Measurements from ENCODE around the gene BLOC1S4.
"Not testable (repeated sequence)": the region's sequence is repeated elsewhere in the genome, so short reads cannot be mapped to it uniquely, and the experiment has no call there.

Gene BLOC1S4, protein sequence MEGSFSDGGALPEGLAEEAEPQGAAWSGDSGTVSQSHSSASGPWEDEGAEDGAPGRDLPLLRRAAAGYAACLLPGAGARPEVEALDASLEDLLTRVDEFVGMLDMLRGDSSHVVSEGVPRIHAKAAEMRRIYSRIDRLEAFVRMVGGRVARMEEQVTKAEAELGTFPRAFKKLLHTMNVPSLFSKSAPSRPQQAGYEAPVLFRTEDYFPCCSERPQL

DNA sequence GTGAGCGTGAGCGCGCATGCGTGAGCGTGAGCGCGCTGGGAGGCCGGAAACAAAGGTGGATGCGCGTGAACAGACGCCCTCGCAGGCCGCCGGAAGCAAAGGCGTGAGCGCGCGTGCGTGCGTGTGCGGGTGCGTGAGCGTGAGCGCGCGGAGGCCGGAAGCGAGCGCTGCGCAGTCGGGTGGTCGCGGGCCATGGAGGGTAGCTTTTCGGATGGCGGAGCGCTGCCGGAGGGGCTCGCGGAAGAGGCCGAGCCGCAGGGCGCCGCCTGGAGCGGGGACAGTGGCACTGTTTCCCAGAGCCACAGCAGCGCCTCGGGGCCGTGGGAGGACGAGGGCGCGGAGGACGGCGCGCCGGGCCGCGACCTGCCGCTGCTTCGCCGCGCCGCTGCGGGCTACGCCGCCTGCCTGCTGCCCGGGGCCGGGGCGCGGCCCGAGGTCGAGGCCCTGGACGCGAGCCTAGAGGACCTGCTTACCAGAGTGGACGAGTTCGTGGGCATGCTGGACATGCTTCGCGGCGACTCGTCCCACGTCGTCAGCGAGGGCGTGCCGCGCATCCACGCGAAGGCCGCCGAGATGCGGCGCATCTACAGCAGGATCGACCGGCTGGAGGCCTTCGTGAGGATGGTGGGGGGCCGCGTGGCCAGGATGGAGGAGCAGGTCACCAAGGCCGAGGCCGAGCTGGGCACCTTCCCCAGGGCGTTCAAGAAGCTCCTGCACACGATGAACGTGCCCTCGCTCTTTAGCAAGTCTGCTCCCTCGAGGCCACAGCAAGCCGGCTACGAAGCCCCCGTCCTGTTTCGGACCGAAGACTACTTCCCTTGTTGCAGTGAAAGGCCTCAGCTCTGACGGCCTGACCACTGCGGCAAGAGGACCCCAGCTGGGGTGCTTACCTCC, at the start of gene BLOC1S4:
BLOC1S4 (plus strand) TSS at position 157 of the 894 bp plus-strand sequence; CDS start at position 193, 36 bp downstream.
- peak; percentile 91 for DNase-seq

DNA sequence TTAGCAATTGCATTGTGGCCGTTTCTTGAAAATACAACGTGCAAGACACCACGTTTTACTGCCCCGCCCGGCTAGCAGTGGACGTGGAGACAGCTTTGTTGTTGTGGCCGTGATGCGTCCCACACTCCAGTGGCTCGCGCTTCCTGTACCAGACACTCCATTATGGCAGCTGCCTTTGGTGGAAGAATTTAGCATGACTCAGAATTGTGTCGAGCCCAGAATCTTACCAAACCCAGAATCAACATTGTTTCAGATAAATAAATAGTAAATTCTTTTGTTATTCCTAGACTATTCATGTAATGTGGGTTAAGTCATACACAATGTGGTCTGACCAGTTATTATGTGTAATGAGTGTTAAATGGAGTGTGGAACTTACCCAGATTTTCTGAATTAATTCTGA, 47.6 kb upstream of the BLOC1S4 start:
- no peak for DNase-seq

DNA sequence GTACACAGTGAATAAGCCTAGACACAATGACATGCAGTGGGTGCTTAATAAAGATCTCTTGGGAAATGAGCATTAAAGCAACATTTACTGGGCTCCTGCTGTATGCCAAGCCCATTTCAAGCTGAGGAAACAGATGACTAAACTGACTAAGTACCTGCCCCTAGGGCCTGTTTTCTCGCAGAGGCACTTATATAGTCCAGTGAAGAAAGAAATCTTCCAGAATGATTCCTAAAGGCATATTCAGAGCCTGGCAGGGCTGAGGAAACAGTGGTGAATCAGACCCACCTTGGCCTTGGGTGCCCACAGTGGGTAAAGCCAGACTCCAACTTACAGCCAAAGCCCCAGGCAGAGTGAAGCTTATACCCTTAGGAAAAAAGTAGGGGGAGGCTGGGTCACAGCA, 44.3 kb upstream of the BLOC1S4 start:
- no peak for DNase-seq

DNA sequence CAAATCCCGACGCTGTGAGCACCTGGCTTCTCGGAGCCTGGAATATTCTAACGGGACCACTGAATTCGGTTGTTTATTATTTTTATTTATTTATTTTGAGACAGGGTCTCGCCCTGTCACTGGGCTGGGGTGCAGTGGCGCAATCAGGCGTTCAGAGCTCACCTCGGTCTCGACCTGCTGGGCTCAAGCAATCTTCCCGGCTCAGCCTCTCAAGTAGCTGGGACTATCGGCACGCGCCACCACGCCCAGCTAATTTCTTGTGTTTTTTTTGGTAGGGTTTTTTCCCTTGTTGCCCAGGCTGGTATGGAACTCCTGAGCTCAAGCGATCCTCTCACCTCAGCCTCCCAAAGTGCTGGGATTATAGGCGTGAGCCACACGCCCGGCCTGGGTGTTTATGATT, 43.8 kb upstream of the BLOC1S4 start:
- no peak for DNase-seq

DNA sequence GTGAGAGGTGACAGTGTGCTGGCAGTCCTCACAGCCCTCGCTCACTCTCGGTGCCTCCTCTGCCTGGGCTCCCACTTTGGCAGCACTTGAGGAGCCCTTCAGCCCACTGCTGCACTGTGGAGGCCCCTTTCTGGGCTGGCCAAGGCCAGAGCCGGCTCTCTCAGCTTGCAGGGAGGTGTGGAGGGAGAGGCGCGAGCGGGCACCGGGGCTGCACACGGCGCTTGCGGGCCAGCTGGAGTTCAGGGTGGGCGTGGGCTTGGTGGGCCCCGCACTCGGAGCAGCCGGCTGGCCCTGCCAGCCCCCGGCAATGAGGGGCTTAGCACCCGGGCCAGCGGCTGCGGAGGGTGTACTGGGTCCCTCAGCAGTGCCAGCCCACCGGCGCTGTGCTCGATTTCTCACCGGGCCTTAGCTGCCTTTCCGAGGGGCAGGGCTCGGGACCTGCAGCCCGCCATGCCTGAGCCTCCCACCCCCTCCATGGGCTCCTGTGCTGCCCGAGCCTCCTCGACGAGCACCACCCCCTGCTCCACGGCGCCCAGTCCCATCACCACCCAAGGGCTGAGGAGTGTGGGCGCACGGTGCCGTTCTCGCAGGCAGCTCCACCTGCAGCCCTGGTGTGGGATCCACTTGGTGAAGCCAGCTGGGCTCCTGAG, 43.3 kb upstream of the BLOC1S4 start:
- DNase-seq, result not testable (repeated sequence)

DNA sequence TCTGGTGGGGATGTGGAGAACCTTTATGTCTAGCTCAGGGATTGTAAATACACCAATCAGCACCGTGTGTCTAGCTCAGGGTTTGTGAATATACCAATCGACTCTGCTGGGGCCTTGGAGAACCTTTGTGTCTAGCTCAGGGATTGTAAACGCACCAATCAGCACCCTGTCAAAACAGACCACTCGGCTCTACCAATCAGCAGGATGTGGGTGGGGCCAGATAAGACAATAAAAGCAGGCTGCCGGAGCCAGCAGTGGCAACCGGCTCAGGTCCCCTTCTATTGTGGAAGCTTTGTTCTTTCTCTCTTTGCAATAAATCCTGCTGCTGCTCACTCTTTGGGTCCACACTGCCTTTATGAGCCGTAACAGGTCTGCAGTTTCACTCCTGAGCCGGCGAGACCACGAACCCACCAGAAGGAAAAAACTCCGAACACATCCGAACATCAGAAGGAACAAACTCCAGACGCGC, 42.7 kb upstream of the BLOC1S4 start:
- DNase-seq, result peak; percentile 51

DNA sequence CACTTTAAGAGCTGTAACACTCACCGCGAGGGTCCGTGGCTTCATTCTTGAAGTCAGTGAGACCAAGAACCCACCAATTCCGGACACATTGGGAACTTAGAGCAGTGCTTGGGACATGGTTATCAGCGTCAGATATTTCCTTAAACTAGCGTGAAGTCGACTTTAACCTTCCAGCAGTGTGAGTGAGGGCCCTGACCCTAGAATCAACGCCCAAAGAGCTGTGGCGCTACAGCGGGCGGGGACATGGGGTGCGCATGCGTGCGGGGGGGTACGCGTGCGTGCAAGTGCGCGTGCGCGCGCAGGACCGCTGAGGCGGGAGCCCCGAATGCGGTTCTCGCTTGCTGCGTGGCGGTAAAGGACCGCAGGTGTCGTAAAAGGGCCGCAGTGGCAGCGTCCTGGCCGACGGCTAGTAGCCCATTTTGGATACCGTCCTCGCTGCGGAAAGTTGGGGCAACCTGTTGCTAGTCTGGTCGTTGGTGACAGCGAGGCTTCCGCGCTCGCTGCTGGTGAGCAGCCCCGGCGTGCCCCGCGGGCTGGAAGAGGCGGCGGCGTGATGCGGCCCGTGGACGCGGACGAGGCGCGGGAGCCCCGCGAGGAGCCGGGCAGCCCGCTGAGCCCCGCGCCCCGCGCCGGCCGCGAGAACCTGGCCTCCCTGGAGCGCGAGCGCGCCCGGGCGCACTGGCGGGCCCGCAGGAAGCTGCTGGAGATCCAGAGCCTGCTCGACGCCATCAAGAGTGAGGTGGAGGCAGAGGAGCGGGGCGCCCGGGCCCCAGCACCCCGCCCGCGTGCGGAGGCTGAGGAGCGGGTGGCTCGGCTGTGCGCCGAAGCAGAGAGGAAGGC, 42.1 kb upstream of the BLOC1S4 start:
- DNase-seq, result peak; percentile 95

DNA sequence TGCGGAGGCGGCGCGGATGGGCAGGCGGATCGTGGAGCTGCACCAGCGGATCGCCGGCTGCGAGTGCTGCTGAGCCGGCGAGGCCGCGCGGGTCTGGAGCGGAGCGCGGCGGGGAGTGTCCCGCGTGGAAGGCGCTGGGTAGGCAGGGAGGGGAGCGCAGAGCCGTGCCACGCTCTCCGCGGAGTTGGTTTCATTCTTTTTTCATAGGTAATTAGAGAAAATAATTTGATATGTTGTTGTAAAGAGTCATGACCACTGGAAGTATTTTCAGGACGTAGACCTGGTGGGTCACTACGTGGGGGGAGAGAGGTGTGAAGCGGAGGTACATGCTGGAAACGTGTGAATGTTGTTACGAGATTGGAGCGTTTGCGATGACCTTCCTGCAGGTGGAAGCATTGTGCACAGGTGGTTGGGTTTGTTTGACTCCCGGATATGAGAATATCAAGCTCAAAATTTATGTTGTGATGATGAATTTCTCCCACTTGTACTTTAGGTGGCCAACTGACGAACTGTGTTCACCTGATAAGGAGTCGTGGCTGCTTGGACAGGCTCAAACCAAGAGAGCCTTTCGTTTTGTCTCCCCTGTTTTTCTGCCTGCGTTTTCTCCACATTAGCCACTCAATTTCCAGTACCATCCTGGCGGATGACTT, 41.3 kb upstream of the BLOC1S4 start:
- DNase-seq, result peak; percentile 83

DNA sequence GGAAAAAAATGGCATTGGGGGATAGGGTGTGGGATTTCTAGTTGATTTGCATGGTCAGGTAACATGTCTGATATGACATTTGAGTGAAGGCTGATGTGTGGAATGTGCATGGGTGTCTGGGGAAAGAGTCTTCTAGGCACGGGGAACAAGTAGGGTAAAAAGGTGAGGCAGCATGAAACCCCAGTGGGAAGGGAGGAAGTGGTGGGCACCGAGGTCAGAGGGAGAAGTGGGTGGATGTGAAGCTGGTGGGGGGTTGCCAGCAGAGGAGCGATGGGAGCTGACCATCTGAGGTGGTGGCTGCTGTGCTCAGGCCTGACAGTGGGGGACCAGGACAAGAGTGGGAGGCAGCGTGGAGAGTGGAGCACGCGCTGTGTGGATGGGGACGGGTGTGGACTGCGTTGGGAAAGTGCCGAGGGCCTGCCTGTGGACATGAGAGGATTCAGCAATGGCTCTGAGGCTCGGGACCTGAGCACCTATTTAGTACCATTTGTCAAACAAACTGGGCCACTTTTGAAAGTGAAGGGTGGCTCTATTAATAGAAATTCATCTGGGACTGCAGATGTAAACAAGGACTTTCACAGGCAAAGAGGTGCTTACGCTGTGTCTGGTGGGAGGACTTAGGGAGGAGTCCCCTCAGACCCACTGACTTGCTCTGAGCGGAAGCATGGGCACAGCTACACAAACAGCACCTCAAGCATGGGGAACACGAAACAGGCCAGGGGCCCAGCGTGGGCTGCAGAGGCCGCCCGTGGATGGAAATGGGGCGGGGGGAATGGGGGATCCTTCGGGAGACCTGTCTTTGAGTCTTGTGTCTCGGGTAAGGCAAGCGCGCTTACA, 39.0 kb upstream of the BLOC1S4 start:
- DNase-seq, result no peak

DNA sequence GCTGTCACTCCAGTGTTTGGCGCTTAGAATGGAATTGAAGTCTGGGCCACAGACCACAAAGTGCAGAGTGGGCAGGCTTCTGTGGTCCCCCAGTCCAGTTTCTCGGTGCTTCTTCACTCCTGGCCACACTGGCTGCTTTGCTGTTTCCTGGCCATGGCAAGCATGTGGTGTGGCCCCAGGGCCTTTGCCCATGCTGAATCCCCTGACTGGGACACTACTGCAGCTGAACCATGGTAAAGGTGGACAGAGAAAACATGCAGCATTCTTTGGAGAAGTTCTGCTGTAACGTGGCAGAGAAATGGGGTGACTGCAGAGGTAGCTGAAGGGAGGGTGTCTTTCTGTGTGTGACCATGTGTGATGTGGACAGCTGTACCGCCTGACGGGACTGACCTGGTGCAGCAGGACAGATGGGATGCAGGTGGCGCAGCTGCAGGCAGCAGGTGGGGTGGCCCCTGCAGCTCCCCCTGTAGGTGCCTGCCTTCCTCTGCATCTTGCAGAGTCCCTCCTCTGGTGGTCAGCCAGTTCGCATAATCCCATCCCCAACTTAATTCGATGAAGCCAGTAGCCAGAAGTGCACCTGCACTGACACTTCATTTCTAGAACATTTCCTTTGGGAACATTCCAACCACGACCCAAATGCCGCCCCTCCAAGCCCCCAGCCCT, 35.5 kb upstream of the BLOC1S4 start:
- no peak for DNase-seq

DNA sequence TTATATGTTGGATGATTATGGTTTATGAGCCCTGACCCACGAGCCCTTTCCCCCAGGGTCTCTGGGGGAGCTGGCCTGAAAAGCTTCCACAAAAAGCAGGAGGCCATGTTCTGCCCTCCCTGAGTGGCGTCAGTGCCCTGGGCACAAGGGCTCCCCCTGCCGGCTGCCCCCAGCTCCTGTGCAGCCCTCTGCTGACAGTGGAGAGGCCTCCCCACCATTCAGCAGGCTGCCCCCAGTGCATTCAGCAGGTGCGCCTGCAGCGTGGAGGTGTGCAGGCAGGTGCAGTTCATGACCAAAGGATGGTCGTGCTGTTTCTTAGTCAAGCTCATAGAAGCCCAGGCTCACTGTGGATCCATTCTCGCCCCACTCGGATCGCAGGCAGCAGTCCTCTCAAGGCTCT, 34.8 kb upstream of the BLOC1S4 start:
- DNase-seq, result no peak

DNA sequence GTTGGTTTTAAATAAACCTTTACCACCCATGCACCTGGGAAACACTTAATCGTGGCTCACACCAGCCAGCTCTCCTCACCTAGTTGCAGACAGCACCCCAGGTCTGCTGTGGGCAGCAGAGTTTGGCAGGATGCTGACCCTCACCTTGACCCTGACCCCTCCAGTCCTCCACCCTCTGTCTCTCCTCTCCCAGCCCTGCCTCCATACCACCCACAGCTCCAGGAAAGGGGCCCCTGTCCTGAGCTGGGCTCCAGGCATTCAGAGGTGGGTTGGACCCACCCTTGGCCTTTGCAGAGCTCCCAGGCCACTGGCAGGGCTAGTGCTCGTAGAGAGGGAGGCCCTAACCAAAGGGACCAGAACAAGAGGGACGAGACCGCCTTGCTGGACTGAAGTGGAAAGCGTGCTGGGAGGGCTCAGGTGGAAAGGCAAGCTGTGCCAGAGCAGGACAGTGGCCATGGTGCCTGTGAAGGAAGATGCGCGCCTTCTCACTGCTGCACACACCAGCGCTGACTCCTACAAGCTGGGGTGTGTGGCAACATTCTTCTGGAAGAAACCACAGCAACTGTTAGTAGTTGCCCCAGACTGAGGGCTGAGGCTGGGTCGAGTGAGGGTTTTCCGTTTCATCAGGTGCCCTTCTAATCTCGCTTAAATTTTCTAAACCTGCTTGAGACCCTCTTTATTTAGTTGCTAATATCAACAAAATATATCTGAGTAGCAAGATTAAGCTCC, 32.9 kb upstream of the BLOC1S4 start:
- DNase-seq, result no peak

DNA sequence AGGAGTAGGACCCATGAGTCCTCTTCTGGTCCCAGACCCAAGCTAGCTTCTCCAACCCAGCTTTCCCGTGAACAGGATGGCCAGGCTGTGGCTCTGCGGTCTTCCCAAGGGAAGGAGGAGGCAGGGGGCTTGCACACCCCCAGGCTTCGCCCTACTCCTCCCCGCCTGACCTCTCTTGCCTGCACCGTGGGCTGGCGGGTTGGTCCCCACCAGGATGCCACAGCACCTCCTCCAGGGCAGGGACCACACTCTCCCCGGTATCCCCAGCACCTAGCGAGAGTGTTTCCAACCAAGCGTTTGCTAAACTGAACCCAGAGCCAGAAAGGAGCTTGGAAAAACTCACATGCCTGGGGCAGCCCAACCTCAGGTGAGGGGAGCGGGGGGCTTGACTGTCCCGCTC, 31.3 kb upstream of the BLOC1S4 start:
- no peak for DNase-seq

DNA sequence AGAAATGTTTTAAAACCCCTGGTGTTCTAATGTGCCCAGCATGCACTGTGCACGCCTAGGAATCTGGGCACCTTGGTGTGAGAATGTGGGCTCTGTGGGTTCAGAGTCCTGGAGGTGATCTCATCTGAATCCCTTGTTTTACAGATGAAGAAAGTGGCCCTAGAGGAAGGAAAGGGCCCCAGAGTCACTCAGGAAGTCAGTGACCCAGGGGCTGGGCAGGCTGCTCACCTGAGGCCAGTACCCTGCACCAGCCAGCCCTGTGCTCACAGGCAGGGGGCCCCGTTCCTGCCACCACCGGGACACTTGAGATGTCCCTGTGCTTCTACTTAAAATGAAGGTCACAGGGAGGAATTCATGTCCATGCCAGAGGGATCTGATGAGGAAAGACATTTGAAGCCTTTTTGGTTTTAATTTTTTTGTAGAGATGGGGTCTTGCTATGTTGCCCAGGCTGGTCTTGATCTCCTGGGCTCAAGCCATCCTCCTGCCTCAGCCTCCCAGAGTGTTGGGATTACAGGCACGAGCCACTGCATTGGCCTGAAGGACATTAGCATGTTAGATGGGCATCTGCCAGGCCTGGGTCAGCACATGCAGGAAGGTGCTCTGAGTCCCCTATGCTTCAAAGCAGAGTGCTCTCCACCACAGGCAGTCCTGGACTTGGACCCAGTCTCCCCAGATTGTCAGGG, 29.7 kb upstream of the BLOC1S4 start:
- no peak for DNase-seq

DNA sequence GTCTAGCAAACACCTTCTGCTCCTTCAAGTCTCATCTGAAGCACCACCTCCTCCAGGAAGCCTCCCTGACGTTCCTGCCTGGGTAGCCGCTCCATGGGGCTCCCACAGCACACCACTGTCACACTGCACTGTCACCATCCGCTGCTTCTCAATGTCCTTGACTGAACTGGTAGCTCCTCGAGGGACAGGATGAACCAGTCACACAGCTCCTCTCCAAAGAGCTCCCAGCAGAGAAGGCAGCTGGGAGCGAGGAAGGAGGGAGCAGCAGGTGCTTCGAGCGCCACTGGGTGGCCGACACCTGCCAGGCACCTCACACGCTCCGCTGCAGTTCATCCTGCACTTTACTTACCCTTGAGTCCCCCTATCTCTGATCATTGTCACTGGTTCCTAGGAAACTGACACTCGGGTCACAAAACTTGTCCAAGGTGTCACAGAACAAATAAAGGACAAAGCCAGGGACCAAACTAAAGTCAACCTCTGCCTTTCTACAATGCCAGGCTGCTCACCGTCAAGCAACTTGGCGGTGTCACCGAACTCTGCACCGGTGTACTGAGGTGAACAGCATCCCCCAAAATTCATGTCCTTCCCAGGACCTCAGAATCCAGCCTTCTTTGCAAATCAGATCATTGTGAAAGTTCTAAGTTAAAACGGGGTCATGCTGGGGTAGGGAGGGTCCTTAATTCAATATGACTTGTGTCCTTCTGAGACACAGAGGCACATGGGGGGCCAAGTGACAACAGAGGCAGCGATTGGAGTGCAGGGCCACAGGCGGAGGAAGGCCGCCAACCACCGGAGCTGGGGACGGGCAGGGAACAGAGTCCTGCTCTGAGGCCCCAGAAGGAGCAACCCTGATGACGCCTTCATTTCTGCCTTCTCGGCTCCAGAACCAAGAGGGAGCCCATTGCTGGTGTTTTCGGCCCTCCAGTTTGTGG, 27.8 kb upstream of the BLOC1S4 start:
- no peak for DNase-seq

DNA sequence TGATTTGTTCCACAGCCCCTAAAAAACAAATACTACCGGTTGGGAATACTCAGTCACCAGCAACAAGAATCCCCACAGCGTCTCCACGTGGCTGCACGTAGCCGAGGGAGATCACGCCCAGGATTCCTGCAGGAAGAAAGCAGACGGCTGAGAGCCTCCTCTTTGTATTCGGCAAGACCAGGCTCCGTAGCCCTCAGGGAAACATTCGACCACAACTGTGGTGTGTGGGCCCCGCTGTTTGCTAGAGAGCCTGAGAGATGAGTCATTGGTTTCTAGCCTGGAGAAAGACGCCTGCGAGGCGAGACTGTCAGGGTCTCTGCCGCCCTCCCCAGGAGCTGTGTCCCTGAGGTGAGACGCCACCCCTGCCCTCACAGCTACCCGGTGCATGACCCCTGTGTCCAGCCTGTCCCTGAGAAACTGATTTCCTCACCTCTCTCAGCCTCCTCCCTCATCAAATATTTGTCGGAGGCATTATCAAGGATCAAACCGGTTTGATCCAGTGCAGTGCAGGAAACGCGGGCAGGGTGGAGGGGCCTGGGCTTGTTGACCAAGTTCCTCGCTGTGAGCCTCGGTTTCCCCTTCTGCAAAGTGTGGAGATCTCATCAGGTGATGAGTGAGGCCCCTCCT, 27.0 kb upstream of the BLOC1S4 start:
- peak; percentile 57 for DNase-seq

DNA sequence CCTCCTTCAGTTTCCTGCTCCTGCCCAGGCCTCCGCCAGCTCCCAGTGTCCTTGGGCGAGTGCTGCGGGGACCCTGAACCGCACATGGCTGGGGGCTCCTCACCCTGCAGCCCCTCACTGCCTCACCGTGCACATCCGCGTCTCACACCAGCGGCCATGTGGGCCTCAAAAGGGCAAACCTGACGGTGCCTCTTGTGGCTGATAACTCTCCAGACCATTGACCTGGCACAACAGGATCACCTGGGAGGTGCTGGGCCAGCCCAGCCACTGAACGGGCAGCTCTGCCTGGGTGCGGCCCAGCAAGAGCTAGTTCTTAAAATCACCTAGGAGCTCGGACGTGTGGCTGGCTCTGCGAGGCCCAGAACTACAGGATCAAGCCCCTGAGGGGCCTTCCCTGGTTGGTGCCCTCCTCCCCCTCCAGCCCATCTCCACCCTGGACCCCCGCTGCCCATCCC, 26.4 kb upstream of the BLOC1S4 start:
- DNase-seq, result no peak

DNA sequence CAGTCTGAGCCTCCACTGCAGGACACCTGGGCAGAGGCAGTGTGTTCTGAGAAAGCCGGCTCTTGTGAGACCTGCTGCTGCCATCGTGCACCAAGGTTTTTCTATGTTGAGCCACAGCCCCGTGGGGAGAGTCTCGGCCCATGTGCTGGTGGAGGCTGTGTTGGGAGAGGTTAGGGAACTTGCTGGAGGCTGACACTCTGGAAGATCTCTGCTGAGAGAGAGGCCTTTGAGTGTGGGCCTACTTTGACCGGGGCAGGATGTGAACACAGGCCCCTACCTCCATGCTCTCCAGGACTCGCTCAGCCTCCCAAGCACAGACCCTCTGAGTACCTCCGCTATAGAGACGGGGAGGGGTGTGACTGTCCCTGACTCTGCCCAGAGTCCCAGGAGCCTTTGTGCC, 23.6 kb upstream of the BLOC1S4 start:
- DNase-seq, result no peak

Measured in hematopoietic multipotent progenitor cell treated with erythropoietin and hydrocortisone succinate and interleukin-3 and kit ligand, for 8 days (in vitro differentiated cells).